GM19467 (cell line): ENCODE measurements around the gene MAPKAP1.

ENCODE experiments used
- ATAC-seq: cut with Tn5 transposase; IDR thresholded peaks from one replicate; pipeline ENCODE4 v1.9.1; 2021; ENCODE audit warnings: mild to moderate bottlenecking, moderate library complexity; ENCODE audit not compliant: unreplicated experiment

The MAPKAP1 gene

GRCh38 chr9:125436613-125437443 lies 270.2 kb downstream of the MAPKAP1 start:
- ATAC-seq, result no peak

GRCh38 chr9:125435776-125436612 lies 271.0 kb downstream of the MAPKAP1 start:
- ATAC-seq, result no peak

GRCh38 chr9:125434986-125435775 lies 271.8 kb downstream of the MAPKAP1 start:
- ATAC-seq, result no peak

- no peak for ATAC-seq
These were observed 273.5 kb downstream of the MAPKAP1 start for GRCh38 chr9:125433461-125434011.

- ATAC-seq, result no peak
These were observed 274.2 kb downstream of the MAPKAP1 start for GRCh38 chr9:125432715-125433385.

GRCh38 chr9:125431741-125432271 lies 275.2 kb downstream of the MAPKAP1 start:
- no peak for ATAC-seq

GRCh38 chr9:125431012-125431305 lies 276.0 kb downstream of the MAPKAP1 start:
- ATAC-seq, result no peak

- no peak for ATAC-seq
These were observed 276.6 kb downstream of the MAPKAP1 start for GRCh38 chr9:125430161-125431011.

GRCh38 chr9:125429476-125430160 lies 277.4 kb downstream of the MAPKAP1 start:
- no peak for ATAC-seq

- ATAC-seq, result no peak
These were observed 278.0 kb downstream of the MAPKAP1 start for GRCh38 chr9:125428902-125429467.

- no peak for ATAC-seq
These were observed 278.7 kb downstream of the MAPKAP1 start for GRCh38 chr9:125428060-125428901.

- ATAC-seq, result no peak
These were observed 279.5 kb downstream of the MAPKAP1 start for GRCh38 chr9:125427556-125427955.

- ATAC-seq, result no peak
These were observed 280.1 kb downstream of the MAPKAP1 start for GRCh38 chr9:125426926-125427325.

GRCh38 chr9:125425901-125426515 lies 281.0 kb downstream of the MAPKAP1 start:
- ATAC-seq, result no peak

- ATAC-seq, result no peak
These were observed 281.7 kb downstream of the MAPKAP1 start for GRCh38 chr9:125425170-125425897.

GRCh38 chr9:125423964-125424363 lies 283.0 kb downstream of the MAPKAP1 start:
- no peak for ATAC-seq
